Measurements from ENCODE around the gene WDR46. TPM values are rescaled to one million over a fixed set of nuclear protein-coding genes. Genes with fewer than 3 reads are reported as not detected.

WDR46 gene, protein sequence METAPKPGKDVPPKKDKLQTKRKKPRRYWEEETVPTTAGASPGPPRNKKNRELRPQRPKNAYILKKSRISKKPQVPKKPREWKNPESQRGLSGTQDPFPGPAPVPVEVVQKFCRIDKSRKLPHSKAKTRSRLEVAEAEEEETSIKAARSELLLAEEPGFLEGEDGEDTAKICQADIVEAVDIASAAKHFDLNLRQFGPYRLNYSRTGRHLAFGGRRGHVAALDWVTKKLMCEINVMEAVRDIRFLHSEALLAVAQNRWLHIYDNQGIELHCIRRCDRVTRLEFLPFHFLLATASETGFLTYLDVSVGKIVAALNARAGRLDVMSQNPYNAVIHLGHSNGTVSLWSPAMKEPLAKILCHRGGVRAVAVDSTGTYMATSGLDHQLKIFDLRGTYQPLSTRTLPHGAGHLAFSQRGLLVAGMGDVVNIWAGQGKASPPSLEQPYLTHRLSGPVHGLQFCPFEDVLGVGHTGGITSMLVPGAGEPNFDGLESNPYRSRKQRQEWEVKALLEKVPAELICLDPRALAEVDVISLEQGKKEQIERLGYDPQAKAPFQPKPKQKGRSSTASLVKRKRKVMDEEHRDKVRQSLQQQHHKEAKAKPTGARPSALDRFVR
- polyA plus RNA-seq (2012; ENCODE audit: insufficient read depth, insufficient read length, low read depth): 108 TPM

DNA sequence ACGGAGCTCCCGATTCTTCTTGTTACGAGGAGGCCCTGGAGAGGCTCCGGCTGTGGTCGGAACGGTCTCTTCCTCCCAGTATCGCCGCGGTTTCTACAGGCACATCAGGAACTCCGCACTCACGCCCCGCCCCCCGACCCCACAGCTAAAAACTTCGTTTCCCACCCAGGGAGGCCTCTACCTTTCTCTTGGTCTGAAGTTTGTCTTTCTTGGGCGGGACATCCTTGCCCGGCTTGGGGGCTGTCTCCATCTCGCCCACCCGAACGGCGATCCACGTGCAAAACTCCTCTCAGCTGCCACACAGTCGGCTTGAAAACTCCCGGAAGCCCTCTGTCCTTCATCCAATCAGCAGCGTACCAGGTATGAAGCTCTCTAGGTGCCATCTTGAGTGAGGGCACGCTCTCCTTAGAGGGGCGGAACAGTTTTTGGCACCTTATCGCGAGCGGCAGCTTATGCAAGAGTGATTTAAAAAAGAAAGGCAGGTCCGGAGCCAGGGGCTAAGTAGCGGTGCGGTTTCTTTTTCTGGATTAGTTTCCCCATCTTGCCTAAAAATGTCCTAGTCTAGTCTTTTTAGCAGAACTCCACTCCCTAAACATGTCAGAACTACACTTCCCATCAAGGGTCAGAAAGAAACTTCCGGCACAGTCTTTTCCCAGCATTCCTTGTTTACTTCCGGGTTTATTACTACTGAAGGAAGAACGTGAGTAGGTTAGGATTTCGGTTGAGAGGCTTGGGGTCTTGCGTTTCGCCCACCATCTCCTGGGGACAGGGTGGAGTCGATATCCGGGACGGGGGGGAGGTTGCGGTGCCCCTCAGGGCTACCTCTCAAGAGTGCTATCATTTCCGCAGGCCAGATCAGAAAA is at the start of gene WDR46, which contains the start of gene PFDN6:
Gene WDR46 (minus strand): TSS at position 319 of the 863 bp plus-strand sequence. CDS start 69 bp downstream, at position 250.
Gene PFDN6 (plus strand): TSS at position 681 of the 863 bp plus-strand sequence. CDS start 256 bp downstream, outside the sequence.
- H3K27me3 ChIP-seq: no peaks in the 10 kb centered on the region
- peaks cover 38% of the 10 kb centered on the region for H3K36me3 ChIP-seq
- no peaks in the 10 kb centered on the region for H3K9me3 ChIP-seq
- no peaks in the 10 kb centered on the region; the same call in 1 of the 2 replicates for H3K4me1 ChIP-seq
- peak within 1 kb of the TSS; percentile 100 for H3K4me3 ChIP-seq (ENCODE audit: low read depth, low read length)
- TF ChIP-seq, protein P1, sequence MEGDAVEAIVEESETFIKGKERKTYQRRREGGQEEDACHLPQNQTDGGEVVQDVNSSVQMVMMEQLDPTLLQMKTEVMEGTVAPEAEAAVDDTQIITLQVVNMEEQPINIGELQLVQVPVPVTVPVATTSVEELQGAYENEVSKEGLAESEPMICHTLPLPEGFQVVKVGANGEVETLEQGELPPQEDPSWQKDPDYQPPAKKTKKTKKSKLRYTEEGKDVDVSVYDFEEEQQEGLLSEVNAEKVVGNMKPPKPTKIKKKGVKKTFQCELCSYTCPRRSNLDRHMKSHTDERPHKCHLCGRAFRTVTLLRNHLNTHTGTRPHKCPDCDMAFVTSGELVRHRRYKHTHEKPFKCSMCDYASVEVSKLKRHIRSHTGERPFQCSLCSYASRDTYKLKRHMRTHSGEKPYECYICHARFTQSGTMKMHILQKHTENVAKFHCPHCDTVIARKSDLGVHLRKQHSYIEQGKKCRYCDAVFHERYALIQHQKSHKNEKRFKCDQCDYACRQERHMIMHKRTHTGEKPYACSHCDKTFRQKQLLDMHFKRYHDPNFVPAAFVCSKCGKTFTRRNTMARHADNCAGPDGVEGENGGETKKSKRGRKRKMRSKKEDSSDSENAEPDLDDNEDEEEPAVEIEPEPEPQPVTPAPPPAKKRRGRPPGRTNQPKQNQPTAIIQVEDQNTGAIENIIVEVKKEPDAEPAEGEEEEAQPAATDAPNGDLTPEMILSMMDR (IDR thresholded peaks at IDR 0.05; ENCODE audit: low read depth, low read length): no peak
- peak; percentile 81 for DNase-seq

DNA sequence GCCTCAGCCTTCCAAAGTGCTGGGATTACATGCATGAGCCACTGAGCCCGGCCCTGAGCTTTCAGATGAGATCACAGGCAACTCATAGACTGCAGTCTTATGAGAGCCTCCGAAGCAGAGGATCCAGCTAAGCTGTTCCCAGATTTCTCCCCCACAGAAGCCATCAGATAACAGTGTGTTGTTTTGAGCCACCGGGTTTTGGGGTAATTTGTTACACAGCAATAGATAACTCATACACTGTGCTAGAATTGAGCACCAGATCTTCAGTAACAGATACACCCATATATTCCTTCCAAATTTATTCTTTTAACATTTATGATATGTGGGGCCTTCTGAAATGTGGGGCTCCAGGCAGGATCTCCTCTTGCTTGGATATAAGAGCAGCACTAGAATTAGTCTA is 47.5 kb upstream of the WDR46 start:
- no peaks in the 10 kb centered on the region for H3K27me3 ChIP-seq
- TF ChIP-seq, protein P1 (IDR thresholded peaks at IDR 0.05; ENCODE audit: low read depth, low read length): no peak
- no peaks in the 10 kb centered on the region for H3K36me3 ChIP-seq
- DNase-seq: no peak
- no peak overlapping the region for H3K4me3 ChIP-seq (ENCODE audit: low read depth, low read length)
- no peaks in the 10 kb centered on the region for H3K9me3 ChIP-seq
- no peaks in the 10 kb centered on the region for H3K4me1 ChIP-seq

DNA sequence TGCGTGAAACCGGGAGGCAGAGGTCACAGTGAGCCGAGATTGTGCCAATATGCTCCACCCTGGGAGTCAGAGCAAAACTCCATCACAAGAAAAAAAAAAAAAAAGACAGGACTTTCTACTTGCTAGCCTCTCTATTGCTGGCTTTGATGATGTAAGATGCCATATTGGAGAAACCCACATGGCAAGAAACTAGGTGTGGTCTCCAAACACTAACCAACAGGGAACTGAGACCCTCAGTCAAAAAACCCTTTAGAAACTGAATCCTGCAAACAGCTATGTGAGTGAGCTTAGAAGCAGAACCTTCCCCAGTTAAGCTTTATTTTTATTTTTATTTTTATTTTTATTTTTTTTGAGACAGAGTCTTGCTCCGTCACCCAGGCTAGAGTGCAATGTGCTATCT is 46.9 kb upstream of the WDR46 start:
- Histone ChIP-seq H3K4me1 (no peaks in the 10 kb centered on the region), H3K9me3 (no peaks in the 10 kb centered on the region), H3K4me3 (ENCODE audit: low read depth, low read length) (no peak overlapping the region), H3K36me3 (no peaks in the 10 kb centered on the region), H3K27me3 (no peaks in the 10 kb centered on the region)
- TF ChIP-seq, protein P1 (IDR thresholded peaks at IDR 0.05; ENCODE audit: low read depth, low read length): no peak
- no peak for DNase-seq

DNA sequence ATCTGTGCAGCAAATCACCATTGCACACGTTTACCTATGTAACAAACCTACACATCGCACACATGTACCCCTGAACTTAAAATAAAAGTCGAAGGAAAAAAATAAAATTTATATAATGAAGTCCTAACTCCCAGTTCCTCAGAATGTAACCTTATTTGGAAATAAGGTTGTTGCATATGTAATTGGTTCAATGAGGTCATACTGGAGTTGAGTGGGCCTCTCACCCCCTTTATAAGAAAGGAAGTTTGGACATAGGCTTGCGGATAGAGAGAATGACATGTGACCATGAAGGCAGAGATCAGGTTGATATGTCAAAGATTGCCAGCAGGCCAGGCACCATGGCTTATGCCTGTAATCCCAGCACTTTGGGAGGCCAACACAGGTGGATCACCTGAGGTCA is 44.6 kb upstream of the WDR46 start:
- Histone ChIP-seq H3K27me3 (no peaks in the 10 kb centered on the region), H3K4me3 (ENCODE audit: low read depth, low read length) (no peak overlapping the region), H3K9me3 (no peaks in the 10 kb centered on the region), H3K36me3 (no peaks in the 10 kb centered on the region), H3K4me1 (no peaks in the 10 kb centered on the region)
- TF ChIP-seq, protein P1 (IDR thresholded peaks at IDR 0.05; ENCODE audit: low read depth, low read length): no peak
- no peak for DNase-seq

DNA sequence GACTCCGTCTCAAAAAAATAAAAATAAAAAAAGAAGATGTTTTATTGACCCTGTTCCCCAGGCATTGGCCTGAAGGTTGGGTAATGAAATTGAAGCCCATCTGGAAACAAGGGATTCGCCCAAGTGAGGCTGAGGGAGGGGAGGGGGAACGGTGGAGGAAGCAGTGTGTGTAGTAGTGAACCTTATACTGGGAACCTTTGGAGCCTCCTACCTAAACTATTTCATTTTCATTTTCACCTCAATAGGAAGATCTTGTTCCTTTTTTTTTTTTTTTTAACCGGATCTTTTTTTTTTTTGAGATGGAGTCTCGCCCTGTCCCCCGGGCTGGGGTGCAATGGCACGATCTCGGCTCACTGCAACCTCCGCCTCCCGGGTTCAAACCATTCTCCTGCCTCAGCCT is 41.7 kb upstream of the WDR46 start:
- no peaks in the 10 kb centered on the region for H3K4me1 ChIP-seq
- no peak overlapping the region for H3K4me3 ChIP-seq (ENCODE audit: low read depth, low read length)
- no peaks in the 10 kb centered on the region for H3K27me3 ChIP-seq
- H3K36me3 ChIP-seq: no peaks in the 10 kb centered on the region
- TF ChIP-seq, protein P1 (IDR thresholded peaks at IDR 0.05; ENCODE audit: low read depth, low read length): no peak
- H3K9me3 ChIP-seq: no peaks in the 10 kb centered on the region
- no peak for DNase-seq

Measured in BE2C (cell line).